Measurements from ENCODE around the gene ZNF296. TPM values are rescaled to one million over a fixed set of nuclear protein-coding genes. Genes with fewer than 3 reads are reported as not detected.

The ZNF296 gene
- total and polyA plus RNA-seq, 2 of the 8 experiments (the other 6 are each of a cell fraction or from before 2014, with no cell fraction given): 2.7 to 7.5 TPM

DNA sequence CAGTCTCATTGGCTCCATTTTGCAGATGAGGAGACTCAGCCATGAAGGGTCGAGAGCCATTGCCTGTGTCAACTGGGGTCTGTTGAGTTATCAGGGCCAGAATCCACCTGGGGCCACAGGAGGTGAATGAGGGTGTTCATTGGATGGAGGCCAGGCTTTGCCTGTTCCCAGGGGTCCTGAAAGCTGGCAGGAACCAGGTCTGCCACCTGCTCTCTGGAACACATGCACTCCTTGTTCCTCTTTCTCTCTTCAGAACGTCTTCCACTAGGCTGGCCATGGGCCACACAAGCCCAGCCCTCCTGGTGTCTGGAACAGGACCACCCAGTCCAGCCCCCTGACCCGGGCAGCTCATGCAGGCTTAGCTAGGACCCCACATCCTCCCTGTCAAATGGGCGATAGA, 37.8 kb upstream of the ZNF296 start:
- Histone ChIP-seq H3K27me3 (replicated peaks in 1 of 4; ENCODE audit: control insufficient read depth in 3 of 4, extremely low read depth in 1 of 4, insufficient read depth in 3 of 4, low read length in 3 of 4) (no peaks in the 10 kb centered on the region), H3K14ac (ENCODE audit: insufficient read length) (no peak overlapping the region), H3K9ac (replicated peaks in 1 of 4; ENCODE audit: extremely low read depth in 1 of 4, low read depth in 3 of 4, low read length in 3 of 4) (no peak overlapping the region), H2BK120ac (replicated peaks; ENCODE audit: low read depth, low read length) (no peak overlapping the region), H4K20me1 (replicated peaks in 1 of 2; ENCODE audit: control insufficient read depth in 1 of 2, insufficient read depth in 2 of 2, low read length in 2 of 2) (peaks cover 38 to 43% of the 10 kb centered on the region in 2 experiments), H3K4me2 (ENCODE audit: insufficient read depth in 1 of 2, low read depth in 2 of 2, low read length in 2 of 2) (no peak overlapping the region), H3K27ac (ENCODE audit: low read depth, low read length) (no peak overlapping the region), H4K8ac (ENCODE audit: extremely low read depth, insufficient read depth, low read length) (peak overlapping the region; percentile 6; the same call in 1 of the 2 replicates), H4K5ac (ENCODE audit: insufficient read length, low read depth, low read length) (no peak overlapping the region), H3K18ac (ENCODE audit: extremely low read depth, low read length) (no peak overlapping the region), H4K91ac (replicated peaks; ENCODE audit: insufficient read length, low read length) (no peak overlapping the region), H2AK5ac (ENCODE audit: low read depth, low read length) (no peak overlapping the region), H3K79me2 (ENCODE audit: control insufficient read depth in 1 of 2, insufficient read depth in 2 of 2, low read length in 2 of 2) (peaks cover 6 to 84% of the 10 kb centered on the region in 2 experiments), H3K23ac (ENCODE audit: insufficient read length) (no peak overlapping the region), H3K79me1 (ENCODE audit: low read depth, low read length) (peaks cover 44% of the 10 kb centered on the region), H2BK20ac (ENCODE audit: low read length) (no peak overlapping the region), H3K9me3 (ENCODE audit: insufficient read depth in 2 of 2, low read depth in 1 of 2, low read length in 1 of 2) (no peaks in the 10 kb centered on the region), H3K36me3 (ENCODE audit: control insufficient read depth in 2 of 4, insufficient read depth in 4 of 4, low read length in 3 of 4) (no peaks in the 10 kb centered on the region), H3K56ac (replicated peaks; ENCODE audit: insufficient read length, low read depth, low read length) (no peak overlapping the region), H3K4ac (replicated peaks; ENCODE audit: insufficient read length, low read depth, low read length) (no peak overlapping the region), H2BK5ac (ENCODE audit: low read depth, low read length) (no peak overlapping the region), H3K4me3 (ENCODE audit: extremely low read depth in 1 of 4, insufficient read depth in 2 of 4, low read depth in 3 of 4, low read length in 4 of 4) (no peak overlapping the region), H2BK15ac (ENCODE audit: low read length) (no peak overlapping the region), H3K4me1 (replicated peaks in 1 of 4; ENCODE audit: control insufficient read depth in 3 of 4, insufficient read depth in 4 of 4, low read length in 3 of 4) (peaks cover 0 to 21% (median 4%) of the 10 kb centered on the region in 4 experiments; a peak in 6 of 7 replicates), H2AFZ (ENCODE audit: low read length) (no peak overlapping the region), H3K23me2 (ENCODE audit: low read depth, low read length) (no peaks in the 10 kb centered on the region), H2BK12ac (ENCODE audit: low read depth, low read length) (no peak overlapping the region)
- ChIA-PET POLR2A (ENCODE audit: partially characterized antibody) (interaction anchor here (1.1 to 2.6 kb wide), 5 partner anchors 8 to 25 kb away, joined by 3 to 6 read pairs (median 5); partner anchors contain the start of gene PPP1R37), CTCF (ENCODE audit: partially characterized antibody) (interaction anchor here (0.9 to 8.6 kb wide), 5 partner anchors 10 to 425 kb away, joined by 3 to 73 read pairs (median 4); no protein-coding TSS in a partner anchor)
- 93% methylated on average over 3 of the region's 4 CpGs; no CpG with 5 or more reads in 1 of the 2 experiments for WGBS, 2 experiments (ENCODE audit: extremely low coverage in 1 of 2, insufficient coverage in 1 of 2, insufficient read length in 1 of 2, insufficient replicate concordance in 2 of 2, low coverage in 1 of 2, low lambda C conversion rate in 2 of 2, missing lambda C conversion rate in 1 of 2)
- no peak for TF ChIP-seq CBX5 (IDR thresholded peaks at IDR 0.05; ENCODE audit: low read depth, low read length)
- TF ChIP-seq CREB1 (IDR thresholded peaks at IDR 0.05): no peak
- TF ChIP-seq SP2 (IDR thresholded peaks at IDR 0.05; ENCODE audit: low read length): no peak
- no peak for TF ChIP-seq POLR2A (IDR thresholded peaks at IDR 0.05; ENCODE audit: control extremely low read depth in 1 of 2, low read depth in 2 of 2, low read length in 2 of 2)
- no peak for TF ChIP-seq SP4 (IDR thresholded peaks at IDR 0.05; ENCODE audit: low read length)
- TF ChIP-seq CEBPB (IDR thresholded peaks at IDR 0.05; ENCODE audit: low read depth, low read length): no peak
- FAIRE-seq (no peak), DNase-seq (ENCODE audit: low read depth in 1 of 2, low spot score in 2 of 2) (no peak)

Measured in H1 (cell line).